Smooth muscle cell (in vitro differentiated cells): ENCODE data around the gene RNF166. TPM values are rescaled to one million over a fixed set of nuclear protein-coding genes. Genes with fewer than 3 reads are reported as not detected.

Experiments
- DNase-seq: peaks from one replicate; lab custom pipeline; 2025; ENCODE audit not compliant: unreplicated experiment; lab: John Stamatoyannopoulos, UW
- H2AFZ ChIP-seq: fragments of 200-600 bp; sonication (generic); 2 replicates; pipeline ENCODE4 v1.6.0; 2016; ENCODE audit warnings: antibody characterized with exemption, low read depth, mild to moderate bottlenecking
- H3F3A ChIP-seq: fragments of 200-600 bp; sonication (generic); 2 replicates; pipeline ENCODE4 v1.6.0; 2017; ENCODE audit warnings: antibody characterized with exemption, low read depth
- H3K27ac ChIP-seq: fragments of 200-600 bp; sonication (generic); 2 replicates; pipeline ENCODE4 v1.5.1; 2016; ENCODE audit warnings: low read depth, mild to moderate bottlenecking
- H3K27me3 ChIP-seq: fragments of 200-600 bp; sonication (generic); 2 replicates; pipeline ENCODE4 v1.6.1; 2016; ENCODE audit warnings: low read depth, mild to moderate bottlenecking
- H3K36me3 ChIP-seq: fragments of 200-600 bp; sonication (generic); 2 replicates; pipeline ENCODE4 v1.5.1; 2016; ENCODE audit warnings: low read depth
- H3K4me1 ChIP-seq: fragments of 200-600 bp; sonication (generic); 2 replicates; pipeline ENCODE4 v1.5.1; 2016; ENCODE audit warnings: low read depth
- H3K4me2 ChIP-seq: fragments of 200-600 bp; sonication (generic); 2 replicates; pipeline ENCODE4 v1.6.0; 2016; ENCODE audit warnings: mild to moderate bottlenecking
- H3K4me3 ChIP-seq: fragments of 200-600 bp; sonication (generic); 2 replicates; pipeline ENCODE4 v1.5.1; 2016; ENCODE audit warnings: mild to moderate bottlenecking
- H3K79me2 ChIP-seq: fragments of 200-600 bp; sonication (generic); 2 replicates; pipeline ENCODE4 v1.6.0; 2016; ENCODE audit warnings: low read depth, mild to moderate bottlenecking
- H3K9ac ChIP-seq: fragments of 200-600 bp; sonication (generic); 2 replicates; pipeline ENCODE4 v1.6.0; 2016; ENCODE audit warnings: low read depth
- H3K9me3 ChIP-seq: fragments of 200-600 bp; sonication (generic); replicated peaks from 2 replicates; pipeline ENCODE4 v1.5.1; 2016; ENCODE audit warnings: low read depth
- H4K20me1 ChIP-seq: fragments of 200-600 bp; sonication (generic); 2 replicates; pipeline ENCODE4 v1.6.0; 2016; ENCODE audit warnings: low read depth
- WGBS: methylation state at CpG from one replicate; pipeline ENCODE4 v1.1.7; 2016; ENCODE audit warnings: low lambda C conversion rate; 5-methylcytosine and 5-hydroxymethylcytosine counted together
- polyA plus RNA-seq: library from polyadenylated mRNA; unstranded; fragments of >200 nt; fragmentation: Nextera tagmentation; extraction: Ambion mirVana; gene quantifications from 2 replicates; pipeline ENCODE4 v1.2.1, GENCODE V29; 2016
- total RNA-seq: library from RNA; depleted of rRNA; stranded (reverse); fragments of >200 nt; gene quantifications from 2 replicates; pipeline ENCODE4 v1.2.3, GENCODE V29; 2014
- TF ChIP-seq, protein P1 (sequence below): fragments of 200-600 bp; sonication (generic); IDR thresholded peaks from 2 replicates; pipeline ENCODE4 v1.5.1; 2017; ENCODE audit warnings: borderline replicate concordance, mild to moderate bottlenecking, antibody characterized with exemption; ENCODE audit not compliant: insufficient read depth, poor library complexity, severe bottlenecking

RNF166 gene
- total and polyA plus RNA-seq, 2 experiments from 2014 or later: 10.1 to 17.3 TPM

DNA sequence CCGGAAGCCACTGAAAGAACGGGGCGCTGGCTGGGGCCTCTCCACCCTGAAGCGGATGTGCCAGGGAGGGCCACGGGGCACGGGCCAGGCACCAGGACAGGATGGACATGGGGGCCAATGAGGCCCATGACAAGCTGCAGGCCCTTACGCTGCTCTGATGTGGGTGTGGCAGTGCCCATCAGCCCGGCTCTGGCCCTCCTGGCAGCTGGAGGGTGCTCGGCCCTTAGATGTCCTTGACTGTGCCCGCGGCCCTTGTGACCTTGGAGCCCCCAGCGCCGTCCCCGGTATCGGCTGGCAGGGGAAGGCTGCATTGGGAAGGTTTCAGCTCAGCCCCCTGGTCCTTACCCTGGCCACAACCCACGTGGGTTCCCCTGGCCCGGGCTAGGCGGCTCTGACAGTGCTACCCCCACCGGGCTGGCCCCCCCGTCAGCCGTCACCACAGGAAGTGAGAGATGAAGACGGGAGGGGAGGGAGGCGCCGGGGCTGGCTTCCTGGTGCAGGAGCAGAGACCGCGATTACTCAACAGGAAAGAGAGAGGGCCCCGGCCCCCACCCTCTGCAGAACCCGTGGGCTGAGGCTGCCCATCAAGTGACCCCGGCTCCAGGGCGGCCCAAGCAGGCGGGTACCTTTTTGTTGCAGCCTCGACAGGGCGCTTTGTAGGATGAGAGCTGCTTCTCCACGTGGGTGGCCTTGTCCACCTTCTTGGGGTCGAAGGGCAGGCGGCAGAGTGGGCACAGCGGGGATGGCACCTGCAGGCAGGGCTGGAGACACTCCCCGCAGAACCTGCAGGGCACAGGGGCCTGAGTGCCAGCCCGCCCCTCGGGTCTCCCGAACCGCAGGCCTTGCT, 5.3 kb downstream of the RNF166 start:
- Histone ChIP-seq H3F3A (no peaks in the 10 kb centered on the region), H4K20me1 (no peaks in the 10 kb centered on the region), H3K4me2 (no peak overlapping the region), H3K9ac (no peak overlapping the region), H3K79me2 (peaks cover 13% of the 10 kb centered on the region), H3K36me3 (no peaks in the 10 kb centered on the region), H3K27ac (no peak overlapping the region), H3K9me3 (no peaks in the 10 kb centered on the region), H2AFZ (no peak overlapping the region), H3K27me3 (no peaks in the 10 kb centered on the region), H3K4me3 (no peak overlapping the region), H3K4me1 (no peaks in the 10 kb centered on the region)
- peak; percentile 36 for DNase-seq
- TF ChIP-seq, protein P1, sequence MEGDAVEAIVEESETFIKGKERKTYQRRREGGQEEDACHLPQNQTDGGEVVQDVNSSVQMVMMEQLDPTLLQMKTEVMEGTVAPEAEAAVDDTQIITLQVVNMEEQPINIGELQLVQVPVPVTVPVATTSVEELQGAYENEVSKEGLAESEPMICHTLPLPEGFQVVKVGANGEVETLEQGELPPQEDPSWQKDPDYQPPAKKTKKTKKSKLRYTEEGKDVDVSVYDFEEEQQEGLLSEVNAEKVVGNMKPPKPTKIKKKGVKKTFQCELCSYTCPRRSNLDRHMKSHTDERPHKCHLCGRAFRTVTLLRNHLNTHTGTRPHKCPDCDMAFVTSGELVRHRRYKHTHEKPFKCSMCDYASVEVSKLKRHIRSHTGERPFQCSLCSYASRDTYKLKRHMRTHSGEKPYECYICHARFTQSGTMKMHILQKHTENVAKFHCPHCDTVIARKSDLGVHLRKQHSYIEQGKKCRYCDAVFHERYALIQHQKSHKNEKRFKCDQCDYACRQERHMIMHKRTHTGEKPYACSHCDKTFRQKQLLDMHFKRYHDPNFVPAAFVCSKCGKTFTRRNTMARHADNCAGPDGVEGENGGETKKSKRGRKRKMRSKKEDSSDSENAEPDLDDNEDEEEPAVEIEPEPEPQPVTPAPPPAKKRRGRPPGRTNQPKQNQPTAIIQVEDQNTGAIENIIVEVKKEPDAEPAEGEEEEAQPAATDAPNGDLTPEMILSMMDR: no peak
- WGBS: 66% methylated on average over 42 of the region's 42 CpGs

DNA sequence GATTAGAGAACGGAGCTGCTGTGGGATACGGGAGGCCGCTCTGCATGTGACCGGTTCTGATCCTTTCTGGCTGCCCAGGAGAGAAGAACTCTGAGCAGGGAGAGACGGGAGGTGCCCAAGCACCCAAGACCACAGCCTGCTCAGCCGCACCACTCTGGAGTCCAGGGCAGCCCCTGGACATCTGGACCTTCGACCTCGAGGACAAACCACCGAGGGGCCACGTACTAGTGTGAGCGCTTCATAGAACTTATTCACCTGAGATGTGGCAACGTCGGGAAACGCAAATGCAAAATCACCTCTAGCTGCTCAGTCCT, 5.9 kb downstream of the RNF166 start:
- Histone ChIP-seq H3K4me2 (no peak overlapping the region), H3F3A (no peaks in the 10 kb centered on the region), H2AFZ (no peak overlapping the region), H3K4me1 (no peaks in the 10 kb centered on the region), H3K27ac (no peak overlapping the region), H3K36me3 (no peaks in the 10 kb centered on the region), H3K27me3 (no peaks in the 10 kb centered on the region), H3K9ac (no peak overlapping the region), H4K20me1 (no peaks in the 10 kb centered on the region), H3K4me3 (no peak overlapping the region), H3K79me2 (peaks cover 8% of the 10 kb centered on the region), H3K9me3 (no peaks in the 10 kb centered on the region)
- TF ChIP-seq, protein P1: no peak
- WGBS: 85% methylated on average over 14 of the region's 14 CpGs
- no peak for DNase-seq

DNA sequence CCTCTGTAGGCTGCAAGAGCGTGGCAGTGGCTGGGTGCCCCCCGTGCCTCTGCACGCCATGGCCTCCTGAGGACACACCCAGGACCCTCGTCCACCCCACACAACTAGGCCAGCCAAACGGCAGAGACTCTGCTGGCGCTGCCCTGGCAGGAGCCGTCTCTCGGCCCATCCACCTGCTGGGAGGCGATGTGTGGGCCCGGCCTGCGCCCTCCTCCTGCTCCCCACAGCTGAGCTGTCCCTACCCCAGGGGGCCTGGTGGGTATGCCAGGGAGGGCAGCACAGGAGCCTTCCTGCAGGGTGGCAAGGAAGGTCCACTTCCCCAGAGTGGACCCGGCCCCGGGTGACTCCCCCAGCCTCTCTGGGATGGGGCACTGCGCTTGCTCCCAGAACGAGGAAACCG, 7.0 kb downstream of the RNF166 start:
- H3K79me2 ChIP-seq: no peaks in the 10 kb centered on the region
- no peaks in the 10 kb centered on the region for H3K36me3 ChIP-seq
- H3K4me1 ChIP-seq: no peaks in the 10 kb centered on the region
- DNase-seq: no peak
- H4K20me1 ChIP-seq: no peaks in the 10 kb centered on the region
- TF ChIP-seq, protein P1: no peak
- no peaks in the 10 kb centered on the region for H3K27me3 ChIP-seq
- no peak overlapping the region for H3K4me3 ChIP-seq
- no peak overlapping the region for H2AFZ ChIP-seq
- H3F3A ChIP-seq: no peaks in the 10 kb centered on the region
- no peak overlapping the region for H3K27ac ChIP-seq
- no peak overlapping the region for H3K9ac ChIP-seq
- H3K4me2 ChIP-seq: no peak overlapping the region
- H3K9me3 ChIP-seq: no peaks in the 10 kb centered on the region
- WGBS: 93% methylated on average over 16 of the region's 16 CpGs

DNA sequence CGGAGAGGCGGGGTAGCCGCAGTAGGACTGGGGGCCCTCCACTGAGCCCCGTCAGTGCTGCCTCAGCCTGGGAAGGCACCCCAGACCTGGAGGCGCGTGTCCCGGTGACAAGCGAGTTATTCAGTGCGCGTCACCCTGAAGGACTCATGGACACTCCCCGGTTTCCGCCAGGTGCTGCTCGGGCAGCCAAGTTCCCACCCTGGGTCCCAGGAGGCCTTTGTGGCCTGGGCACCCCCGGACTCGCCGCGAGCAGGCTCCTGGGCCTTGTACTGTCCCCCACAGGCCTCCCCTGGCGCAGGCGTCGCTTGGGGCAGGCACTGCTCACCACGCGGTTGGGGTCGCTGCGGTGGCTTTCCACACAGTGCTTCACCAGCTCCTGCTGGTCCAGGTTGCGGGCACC, 7.6 kb downstream of the RNF166 start:
- 97% methylated on average over 25 of the region's 25 CpGs for WGBS

More for the DNA sequence above, 7.6 kb downstream of the RNF166 start:
- Histone ChIP-seq H3K27ac (no peak overlapping the region), H3K9me3 (no peaks in the 10 kb centered on the region), H3K4me2 (no peak overlapping the region), H3K9ac (no peak overlapping the region), H2AFZ (no peak overlapping the region), H3F3A (no peaks in the 10 kb centered on the region), H3K27me3 (no peaks in the 10 kb centered on the region), H4K20me1 (no peaks in the 10 kb centered on the region), H3K4me1 (no peaks in the 10 kb centered on the region), H3K36me3 (no peaks in the 10 kb centered on the region), H3K4me3 (no peak overlapping the region), H3K79me2 (no peaks in the 10 kb centered on the region)
- TF ChIP-seq, protein P1: no peak
- no peak for DNase-seq
